COR-L47 (cell line): ENCODE data around the gene SLCO3A1.
A peak's percentile ranks its signal among the peaks of the same experiment; 100 is the strongest.

Experiments used
- DNase-seq: peaks from one replicate; lab custom pipeline; 2025; lab: John Stamatoyannopoulos, UW

SLCO3A1 gene

GRCh38 chr15:91861223-91861622 lies 7.7 kb downstream of the SLCO3A1 start:
- DNase-seq = no peak

- DNase-seq = peak; percentile 18
These were observed 9.5 kb downstream of the SLCO3A1 start for GRCh38 chr15:91862891-91863504.

- no peak for DNase-seq
These were observed 10.2 kb downstream of the SLCO3A1 start for GRCh38 chr15:91863621-91864255.

- no peak for DNase-seq
These were observed 11.2 kb downstream of the SLCO3A1 start for GRCh38 chr15:91864664-91865063.

- no peak for DNase-seq
These were observed 12.0 kb downstream of the SLCO3A1 start for GRCh38 chr15:91865486-91865885.

GRCh38 chr15:91865950-91866349 lies 12.4 kb downstream of the SLCO3A1 start:
- DNase-seq = no peak

GRCh38 chr15:91866371-91866905 lies 12.9 kb downstream of the SLCO3A1 start:
- DNase-seq = no peak

GRCh38 chr15:91866971-91867372 lies 13.5 kb downstream of the SLCO3A1 start:
- no peak for DNase-seq

- DNase-seq = no peak
These were observed 14.1 kb downstream of the SLCO3A1 start for GRCh38 chr15:91867581-91868026.

GRCh38 chr15:91870876-91871537 lies 17.5 kb downstream of the SLCO3A1 start:
- no peak for DNase-seq

GRCh38 chr15:91871837-91872236 lies 18.3 kb downstream of the SLCO3A1 start:
- DNase-seq = no peak

GRCh38 chr15:91872356-91873137 lies 19.0 kb downstream of the SLCO3A1 start:
- DNase-seq = peak; percentile 66

GRCh38 chr15:91873138-91873536 lies 19.6 kb downstream of the SLCO3A1 start:
- DNase-seq = peak; percentile 66

GRCh38 chr15:91874171-91874570 lies 20.7 kb downstream of the SLCO3A1 start:
- DNase-seq = no peak

- DNase-seq = no peak
These were observed 21.6 kb downstream of the SLCO3A1 start for GRCh38 chr15:91874992-91875660.

GRCh38 chr15:91876187-91876586 lies 22.7 kb downstream of the SLCO3A1 start:
- no peak for DNase-seq

GRCh38 chr15:91878319-91878870 lies 24.9 kb downstream of the SLCO3A1 start:
- no peak for DNase-seq

- DNase-seq = no peak
These were observed 25.6 kb downstream of the SLCO3A1 start for GRCh38 chr15:91879158-91879557.

GRCh38 chr15:91880373-91880772 lies 26.9 kb downstream of the SLCO3A1 start:
- no peak for DNase-seq

GRCh38 chr15:91881569-91882297 lies 28.2 kb downstream of the SLCO3A1 start:
- no peak for DNase-seq
